Amniotic epithelial cell (primary cell): ENCODE data around the gene ARHGAP33.
A peak's percentile ranks its signal among the peaks of the same experiment; 100 is the strongest.

Source experiments
- DNase-seq: peaks from one replicate; pipeline ENCODE4 v3.0.0-alpha.2; 2010; ENCODE audit warnings: low read depth

ARHGAP33 gene, protein sequence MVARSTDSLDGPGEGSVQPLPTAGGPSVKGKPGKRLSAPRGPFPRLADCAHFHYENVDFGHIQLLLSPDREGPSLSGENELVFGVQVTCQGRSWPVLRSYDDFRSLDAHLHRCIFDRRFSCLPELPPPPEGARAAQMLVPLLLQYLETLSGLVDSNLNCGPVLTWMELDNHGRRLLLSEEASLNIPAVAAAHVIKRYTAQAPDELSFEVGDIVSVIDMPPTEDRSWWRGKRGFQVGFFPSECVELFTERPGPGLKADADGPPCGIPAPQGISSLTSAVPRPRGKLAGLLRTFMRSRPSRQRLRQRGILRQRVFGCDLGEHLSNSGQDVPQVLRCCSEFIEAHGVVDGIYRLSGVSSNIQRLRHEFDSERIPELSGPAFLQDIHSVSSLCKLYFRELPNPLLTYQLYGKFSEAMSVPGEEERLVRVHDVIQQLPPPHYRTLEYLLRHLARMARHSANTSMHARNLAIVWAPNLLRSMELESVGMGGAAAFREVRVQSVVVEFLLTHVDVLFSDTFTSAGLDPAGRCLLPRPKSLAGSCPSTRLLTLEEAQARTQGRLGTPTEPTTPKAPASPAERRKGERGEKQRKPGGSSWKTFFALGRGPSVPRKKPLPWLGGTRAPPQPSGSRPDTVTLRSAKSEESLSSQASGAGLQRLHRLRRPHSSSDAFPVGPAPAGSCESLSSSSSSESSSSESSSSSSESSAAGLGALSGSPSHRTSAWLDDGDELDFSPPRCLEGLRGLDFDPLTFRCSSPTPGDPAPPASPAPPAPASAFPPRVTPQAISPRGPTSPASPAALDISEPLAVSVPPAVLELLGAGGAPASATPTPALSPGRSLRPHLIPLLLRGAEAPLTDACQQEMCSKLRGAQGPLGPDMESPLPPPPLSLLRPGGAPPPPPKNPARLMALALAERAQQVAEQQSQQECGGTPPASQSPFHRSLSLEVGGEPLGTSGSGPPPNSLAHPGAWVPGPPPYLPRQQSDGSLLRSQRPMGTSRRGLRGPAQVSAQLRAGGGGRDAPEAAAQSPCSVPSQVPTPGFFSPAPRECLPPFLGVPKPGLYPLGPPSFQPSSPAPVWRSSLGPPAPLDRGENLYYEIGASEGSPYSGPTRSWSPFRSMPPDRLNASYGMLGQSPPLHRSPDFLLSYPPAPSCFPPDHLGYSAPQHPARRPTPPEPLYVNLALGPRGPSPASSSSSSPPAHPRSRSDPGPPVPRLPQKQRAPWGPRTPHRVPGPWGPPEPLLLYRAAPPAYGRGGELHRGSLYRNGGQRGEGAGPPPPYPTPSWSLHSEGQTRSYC

DNA sequence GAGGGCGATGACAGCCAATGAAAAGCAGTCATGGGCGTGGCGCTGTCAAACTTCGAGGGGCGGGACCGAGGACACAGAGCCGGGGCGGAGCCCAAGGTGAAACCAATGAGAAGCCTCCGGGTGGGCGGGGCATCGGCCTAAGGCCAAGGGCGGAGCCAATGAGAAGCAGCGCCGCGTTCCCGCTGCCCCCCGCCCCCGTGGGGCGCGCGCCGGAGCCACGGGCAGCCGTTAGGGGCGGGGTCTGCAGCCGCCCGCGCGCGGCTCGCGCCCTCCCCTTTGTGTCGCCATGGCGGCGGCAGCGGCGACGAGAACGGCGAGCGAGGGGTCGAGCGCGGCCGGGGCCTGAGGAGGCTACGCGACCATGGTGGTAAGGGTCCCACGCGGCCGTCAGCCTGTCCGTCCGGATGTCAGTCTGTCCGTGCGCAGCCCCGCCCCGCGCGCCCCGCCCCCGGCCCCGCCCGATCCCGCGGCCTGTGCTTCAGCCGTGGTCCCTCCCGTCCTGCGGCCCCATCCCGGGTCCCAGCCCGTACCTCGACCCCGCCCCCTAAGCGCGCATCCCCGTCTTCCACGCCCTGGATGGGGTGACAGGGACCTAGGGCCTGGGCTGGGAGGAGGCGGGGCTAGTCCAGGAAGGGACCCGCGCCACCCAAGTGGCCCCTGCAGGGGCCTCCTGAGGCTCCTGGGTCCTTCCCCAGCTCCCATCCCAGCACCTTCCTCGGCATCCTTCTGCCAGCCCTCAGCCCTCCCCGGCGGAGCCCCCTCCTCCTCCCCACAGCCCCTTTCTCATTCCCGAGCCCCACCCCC is at the start of gene ARHGAP33:
TSS of gene ARHGAP33 (plus strand) at position 267 of the 804 bp plus-strand sequence. CDS start at position 362, 95 bp downstream.
- peak; percentile 91 for DNase-seq

DNA sequence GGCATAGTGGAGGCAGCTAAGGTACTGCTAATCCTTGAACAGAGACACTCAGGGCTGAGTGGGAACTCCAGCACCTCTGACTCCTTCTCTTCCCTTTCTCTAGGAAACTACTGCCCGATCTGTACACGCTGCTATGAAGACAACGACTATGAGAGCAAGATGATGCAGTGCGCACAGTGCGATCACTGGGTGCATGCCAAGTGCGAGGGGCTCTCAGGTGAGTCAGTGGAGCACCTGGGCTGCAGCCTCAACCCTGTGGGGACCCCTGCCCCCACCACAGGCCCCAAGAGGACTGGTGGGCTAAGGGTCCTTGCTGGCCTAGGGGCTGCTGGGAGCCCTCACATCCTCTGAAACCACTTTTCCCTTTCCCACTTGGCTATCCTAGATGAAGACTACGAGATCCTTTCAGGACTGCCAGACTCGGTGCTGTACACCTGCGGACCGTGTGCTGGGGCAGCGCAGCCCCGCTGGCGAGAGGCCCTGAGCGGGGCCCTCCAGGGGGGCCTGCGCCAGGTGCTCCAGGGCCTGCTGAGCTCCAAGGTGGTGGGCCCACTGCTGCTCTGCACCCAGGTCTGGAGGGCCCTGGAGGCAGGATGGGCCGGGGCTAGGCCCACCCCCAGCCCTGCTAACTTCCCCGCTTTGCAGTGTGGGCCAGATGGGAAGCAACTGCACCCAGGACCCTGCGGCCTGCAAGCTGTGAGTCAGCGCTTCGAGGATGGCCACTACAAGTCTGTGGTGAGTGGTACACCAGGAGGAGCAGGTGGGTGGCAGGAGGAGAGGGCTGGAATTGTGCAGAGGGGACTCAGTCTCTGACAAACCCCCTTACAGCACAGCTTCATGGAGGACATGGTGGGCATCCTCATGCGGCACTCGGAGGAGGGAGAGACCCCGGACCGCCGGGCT is 48.1 kb upstream of the ARHGAP33 start:
- DNase-seq: no peak

DNA sequence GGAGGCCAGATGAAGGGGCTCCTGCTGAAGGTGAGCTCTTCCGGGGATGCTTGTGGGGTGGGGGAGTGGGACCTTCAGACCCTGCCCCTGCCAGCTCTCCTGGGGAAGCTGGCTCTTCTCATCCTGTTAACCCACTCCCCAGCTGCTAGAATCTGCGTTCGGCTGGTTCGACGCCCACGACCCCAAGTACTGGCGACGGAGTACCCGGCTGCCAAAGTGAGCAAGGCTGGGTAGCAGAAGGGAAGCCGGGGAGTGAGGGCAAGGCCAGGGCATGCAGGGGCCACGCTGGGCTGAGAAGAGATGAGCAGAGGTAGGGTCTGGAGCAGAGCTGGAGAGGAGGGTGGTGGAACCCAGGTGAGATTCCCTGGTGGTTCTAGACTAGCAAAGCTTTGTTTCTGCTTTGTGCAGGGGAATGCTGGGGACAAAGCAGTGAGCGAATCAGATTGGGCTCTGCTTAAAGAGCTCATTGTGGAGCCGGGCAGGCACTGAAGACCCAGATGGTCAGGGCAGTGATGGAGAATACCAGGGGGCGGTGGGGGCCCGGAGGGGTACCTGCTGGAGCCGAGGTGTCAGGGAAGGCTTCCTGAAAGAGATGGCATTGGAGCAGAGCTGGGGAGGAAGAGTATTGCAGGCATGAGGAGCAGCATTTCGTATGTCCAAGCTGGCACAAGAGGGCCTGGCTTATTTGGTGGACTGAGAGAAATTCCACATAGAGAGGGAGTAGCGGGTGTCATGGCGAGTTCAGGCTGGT is 47.2 kb upstream of the ARHGAP33 start:
- no peak for DNase-seq

DNA sequence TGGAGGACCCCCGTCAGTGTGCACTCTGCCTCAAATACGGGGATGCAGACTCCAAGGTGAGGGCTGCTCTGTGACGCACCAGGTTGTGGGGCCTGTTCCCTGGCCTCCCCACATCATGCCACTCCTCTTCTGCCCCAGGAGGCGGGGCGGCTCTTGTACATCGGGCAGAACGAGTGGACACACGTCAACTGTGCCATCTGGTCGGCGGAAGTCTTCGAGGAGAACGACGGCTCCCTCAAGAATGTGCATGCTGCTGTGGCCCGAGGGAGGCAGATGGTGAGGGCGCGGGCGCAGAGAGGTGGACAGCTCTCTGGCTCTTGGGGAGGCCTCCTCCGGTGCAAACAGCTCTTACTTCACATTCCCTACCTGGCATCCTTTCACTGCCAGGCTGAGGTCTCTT is 46.3 kb upstream of the ARHGAP33 start:
- no peak for DNase-seq

DNA sequence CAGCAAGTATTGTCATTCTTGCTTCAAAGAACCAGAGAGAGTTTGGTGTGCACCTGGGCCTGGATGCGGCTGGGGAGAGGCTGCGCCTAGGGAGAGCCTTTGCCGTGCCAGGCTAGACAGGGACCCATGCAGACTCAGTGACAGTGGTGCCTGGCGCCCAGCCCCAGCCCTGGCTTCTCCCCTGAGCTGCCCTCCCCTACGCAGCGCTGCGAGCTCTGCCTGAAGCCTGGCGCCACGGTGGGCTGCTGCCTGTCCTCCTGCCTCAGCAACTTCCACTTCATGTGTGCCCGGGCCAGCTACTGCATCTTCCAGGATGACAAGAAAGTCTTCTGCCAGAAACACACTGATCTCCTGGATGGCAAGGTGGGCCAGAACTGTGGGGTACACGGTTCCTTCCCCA is 45.6 kb upstream of the ARHGAP33 start:
- no peak for DNase-seq

DNA sequence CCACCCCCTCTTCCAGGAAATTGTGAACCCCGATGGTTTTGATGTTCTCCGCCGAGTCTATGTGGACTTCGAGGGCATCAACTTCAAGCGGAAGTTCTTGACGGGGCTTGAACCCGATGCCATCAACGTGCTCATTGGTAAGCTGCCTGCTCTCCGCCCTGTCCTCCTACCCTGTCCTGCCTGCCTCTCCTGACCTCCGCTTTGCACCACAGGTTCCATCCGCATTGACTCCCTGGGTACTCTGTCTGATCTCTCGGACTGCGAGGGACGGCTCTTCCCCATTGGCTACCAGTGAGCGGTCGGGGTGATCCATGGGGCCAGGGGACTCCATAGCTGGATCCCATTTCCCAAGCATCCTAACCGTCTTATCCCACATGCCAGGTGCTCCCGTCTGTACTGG is 45.0 kb upstream of the ARHGAP33 start:
- no peak for DNase-seq

DNA sequence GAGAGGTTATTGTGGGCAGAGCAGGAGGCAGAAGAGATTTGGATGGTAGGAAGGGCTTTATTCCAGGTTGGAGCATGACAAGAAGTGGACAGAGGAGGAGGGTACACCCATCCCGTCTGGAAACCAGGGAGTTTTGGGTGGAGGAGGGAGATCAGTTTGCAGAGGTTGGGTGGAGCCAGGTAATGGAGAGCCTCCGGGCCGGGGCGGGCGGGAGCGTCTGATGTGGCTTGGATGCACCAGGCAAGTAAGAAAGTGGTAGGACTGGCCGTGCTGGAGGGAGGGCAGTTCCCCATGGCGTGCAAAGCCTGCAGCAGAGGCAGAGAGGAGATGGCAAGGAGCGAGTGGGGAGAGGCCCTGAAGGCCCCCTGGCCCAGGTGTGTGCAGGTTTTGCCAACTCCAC is 44.0 kb upstream of the ARHGAP33 start:
- no peak for DNase-seq

DNA sequence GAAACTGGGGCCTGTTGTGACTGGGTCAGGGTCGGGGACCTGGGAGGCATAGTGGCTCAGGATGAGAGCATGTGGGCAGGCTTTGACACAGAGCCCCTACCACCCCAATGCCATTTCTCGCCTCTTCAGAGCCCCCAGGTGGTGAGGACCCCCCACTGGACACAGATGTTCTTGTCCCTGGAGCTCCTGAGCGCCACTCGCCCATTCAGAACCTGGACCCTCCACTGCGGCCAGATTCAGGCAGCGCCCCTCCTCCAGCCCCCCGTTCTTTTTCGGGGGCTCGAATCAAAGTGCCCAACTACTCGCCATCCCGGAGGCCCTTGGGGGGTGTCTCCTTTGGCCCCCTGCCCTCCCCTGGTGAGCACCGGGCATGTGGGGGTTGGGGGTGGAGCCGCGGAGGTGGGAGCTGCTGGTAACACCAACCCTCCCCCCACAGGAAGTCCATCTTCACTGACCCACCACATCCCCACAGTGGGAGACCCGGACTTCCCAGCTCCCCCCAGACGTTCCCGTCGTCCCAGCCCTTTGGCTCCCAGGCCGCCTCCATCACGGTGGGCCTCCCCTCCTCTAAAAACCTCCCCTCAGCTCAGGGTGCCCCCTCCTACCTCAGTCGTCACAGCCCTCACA is 43.5 kb upstream of the ARHGAP33 start:
- no peak for DNase-seq

DNA sequence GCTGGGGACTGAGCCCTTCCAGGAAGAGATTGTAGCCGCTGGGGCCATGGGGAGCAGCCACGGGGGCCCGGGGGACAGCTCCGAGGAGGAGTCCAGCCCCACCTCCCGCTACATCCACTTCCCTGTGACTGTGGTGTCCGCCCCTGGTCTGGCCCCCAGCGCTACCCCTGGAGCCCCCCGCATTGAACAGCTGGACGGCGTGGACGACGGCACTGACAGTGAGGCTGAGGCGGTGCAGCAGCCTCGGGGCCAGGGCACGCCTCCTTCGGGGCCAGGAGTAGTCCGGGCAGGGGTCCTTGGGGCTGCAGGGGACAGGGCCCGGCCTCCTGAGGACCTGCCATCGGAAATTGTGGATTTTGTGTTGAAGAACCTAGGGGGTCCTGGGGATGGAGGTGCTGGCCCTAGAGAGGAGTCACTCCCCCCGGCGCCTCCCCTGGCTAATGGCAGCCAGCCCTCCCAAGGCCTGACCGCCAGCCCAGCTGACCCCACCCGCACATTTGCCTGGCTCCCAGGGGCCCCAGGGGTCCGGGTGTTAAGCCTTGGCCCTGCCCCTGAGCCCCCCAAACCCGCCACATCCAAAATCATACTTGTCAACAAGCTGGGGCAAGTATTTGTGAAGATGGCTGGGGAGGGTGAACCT is 42.7 kb upstream of the ARHGAP33 start:
- DNase-seq: no peak

DNA sequence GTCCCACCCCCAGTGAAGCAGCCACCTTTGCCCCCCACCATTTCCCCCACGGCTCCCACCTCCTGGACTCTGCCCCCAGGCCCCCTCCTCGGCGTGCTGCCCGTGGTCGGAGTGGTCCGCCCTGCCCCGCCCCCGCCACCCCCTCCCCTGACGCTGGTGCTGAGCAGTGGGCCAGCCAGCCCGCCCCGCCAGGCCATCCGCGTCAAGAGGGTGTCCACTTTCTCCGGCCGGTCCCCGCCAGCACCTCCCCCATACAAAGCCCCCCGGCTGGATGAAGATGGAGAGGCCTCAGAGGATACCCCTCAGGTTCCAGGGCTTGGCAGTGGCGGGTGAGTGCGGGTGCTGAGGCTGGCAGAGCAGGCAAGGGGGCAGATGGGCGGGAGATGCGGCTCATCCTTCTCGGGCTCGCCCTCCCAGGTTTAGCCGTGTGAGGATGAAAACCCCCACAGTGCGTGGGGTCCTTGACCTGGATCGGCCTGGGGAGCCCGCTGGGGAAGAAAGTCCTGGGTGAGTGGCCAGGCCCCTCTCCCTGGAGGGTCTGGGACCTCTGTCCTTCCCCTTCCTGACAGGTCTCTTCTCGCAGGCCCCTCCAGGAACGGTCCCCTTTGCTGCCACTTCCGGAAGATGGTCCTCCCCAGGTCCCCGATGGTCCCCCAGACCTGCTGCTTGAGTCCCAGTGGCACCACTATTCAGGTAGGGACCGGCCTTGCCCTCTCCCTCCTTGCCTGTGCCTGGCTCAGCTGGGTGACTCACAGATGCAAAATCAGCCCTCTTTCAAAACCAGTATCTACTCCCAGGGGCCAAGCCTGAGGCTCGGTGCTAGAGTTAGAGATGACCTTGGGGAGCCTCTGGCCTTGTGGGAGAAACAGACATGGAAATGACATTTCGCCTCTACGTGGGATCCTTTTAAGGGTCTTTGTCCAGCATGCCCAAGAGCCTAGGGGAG is 41.9 kb upstream of the ARHGAP33 start:
- DNase-seq: no peak

DNA sequence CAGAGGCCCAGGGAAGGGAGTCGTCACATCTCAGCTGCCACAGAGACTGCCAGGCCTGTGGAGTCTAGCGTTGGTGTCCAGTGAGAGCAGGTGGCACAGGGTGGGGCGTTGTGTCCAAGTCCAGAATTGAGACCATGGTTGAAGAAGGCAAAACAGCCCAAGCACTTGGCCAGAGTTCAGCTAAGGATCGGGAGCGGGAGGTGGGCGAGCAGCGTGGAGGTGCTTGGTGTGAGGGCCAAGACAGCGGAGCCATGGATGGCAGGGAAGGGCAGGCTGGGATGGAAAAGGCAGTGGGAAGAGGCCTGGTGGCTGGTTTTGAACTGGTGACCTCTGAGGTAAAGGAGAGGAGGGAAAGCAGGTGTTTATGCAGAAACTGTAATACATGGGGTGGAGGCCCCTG is 41.1 kb upstream of the ARHGAP33 start:
- DNase-seq: no peak

DNA sequence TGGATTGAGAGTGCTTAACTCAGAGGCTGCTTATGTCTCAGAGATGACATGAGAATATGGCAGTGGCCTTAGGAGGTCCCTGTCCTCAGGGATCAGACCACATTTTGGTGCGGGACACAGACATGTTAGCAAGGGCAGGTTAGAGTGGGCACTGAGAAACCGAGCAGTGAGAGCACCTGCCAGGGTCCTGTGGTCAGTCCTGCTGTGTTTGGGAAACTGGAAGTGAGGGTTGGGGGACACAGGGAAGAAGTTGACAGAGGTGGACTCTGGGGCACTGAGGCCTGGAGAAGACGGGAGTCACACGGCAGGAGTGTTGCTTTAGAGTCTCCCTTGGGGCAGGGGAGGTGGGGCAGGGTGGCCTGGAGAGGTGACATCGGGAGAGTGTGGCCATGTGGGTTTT is 40.5 kb upstream of the ARHGAP33 start:
- no peak for DNase-seq

DNA sequence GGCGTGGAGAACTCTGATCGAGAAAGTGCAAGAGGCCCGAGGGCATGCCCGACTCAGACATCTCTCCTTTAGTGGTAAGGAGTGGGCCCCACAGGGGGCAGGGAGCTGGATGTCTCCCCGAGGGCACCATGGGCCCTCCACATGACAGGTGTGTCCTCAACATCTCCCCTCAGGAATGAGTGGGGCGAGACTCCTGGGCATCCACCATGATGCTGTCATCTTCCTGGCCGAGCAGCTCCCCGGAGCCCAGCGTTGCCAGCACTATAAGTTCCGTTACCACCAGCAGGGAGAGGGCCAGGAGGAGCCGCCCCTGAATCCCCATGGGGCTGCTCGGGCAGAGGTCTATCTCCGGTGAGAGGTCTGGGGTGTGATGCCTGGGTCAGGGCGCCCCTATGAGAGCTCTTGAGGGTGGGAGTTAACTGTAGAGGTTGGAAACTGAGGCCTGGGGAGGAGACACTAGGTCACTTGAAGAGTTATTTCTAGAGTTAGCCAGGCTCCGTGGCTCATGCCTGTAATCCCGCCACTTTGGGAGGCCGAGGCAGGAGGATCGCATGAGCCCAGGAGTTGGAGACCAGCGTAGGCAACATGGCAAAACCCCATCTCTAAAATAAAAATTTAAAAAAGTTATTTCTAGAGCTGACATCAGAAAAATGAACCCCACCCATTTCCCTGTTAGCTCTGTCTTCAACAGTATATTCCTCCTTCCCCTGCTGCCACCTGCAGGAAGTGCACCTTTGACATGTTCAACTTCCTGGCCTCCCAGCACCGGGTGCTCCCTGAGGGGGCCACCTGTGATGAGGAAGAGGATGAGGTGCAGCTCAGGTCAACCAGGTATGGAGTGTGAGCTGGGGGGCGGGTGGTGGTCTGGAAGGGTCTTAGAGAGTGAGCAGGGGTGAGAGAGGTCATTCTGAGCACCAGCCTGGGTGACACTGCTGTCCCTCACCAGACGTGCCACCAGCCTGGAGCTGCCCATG is 38.2 kb upstream of the ARHGAP33 start:
- no peak for DNase-seq

DNA sequence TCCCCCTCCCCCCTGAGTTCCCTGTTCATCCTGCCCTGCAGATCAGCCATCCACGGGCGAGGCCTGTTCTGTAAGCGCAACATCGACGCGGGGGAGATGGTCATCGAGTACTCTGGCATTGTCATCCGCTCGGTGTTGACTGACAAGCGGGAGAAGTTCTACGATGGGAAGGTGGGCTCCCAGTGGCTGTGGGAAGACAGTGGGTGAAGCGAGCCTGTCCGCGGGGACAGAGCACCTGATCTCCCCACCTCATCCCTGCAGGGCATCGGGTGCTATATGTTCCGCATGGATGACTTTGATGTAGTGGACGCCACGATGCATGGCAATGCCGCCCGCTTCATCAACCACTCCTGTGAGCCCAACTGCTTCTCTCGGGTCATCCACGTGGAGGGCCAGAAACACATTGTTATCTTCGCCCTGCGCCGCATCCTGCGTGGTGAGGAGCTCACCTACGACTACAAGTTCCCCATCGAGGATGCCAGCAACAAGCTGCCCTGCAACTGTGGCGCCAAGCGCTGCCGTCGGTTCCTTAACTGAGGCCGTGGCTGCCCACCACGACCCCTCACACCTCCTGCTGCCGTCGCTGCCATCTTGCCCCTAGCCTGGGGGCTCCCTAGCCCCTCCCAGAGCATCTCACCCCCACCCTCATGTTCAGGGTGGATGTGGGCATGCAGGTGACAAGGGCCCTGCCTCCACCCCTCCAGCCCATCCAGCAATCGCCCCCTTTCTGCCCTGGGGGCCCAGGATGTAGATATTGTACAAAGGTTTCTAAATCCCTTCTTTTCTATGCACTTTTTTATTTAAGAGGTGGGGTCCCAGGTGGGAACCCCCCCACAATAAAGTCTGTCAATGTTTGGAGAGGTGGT is 37.1 kb upstream of the ARHGAP33 start:
- no peak for DNase-seq

DNA sequence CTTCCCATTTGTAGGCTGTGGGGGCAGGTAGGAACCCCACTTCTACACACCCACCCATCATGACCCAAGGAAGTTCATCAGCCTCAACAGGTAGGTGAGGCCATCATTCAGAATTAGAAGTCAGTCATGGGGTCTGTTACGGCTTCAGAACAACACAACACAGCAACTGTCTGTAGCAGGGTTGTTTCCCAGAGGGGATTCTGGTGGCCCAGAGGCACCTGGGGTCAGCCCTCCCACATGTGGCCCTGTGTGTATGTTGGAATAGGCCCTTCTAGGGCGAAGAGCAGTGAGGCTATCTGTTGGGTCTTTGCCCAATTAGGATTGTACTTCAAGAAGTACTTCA is 36.5 kb upstream of the ARHGAP33 start:
- no peak for DNase-seq
